ENCODE measurements around the gene SLC37A1. TPM values are rescaled to one million over a fixed set of nuclear protein-coding genes. Genes with fewer than 3 reads are reported as not detected.

The SLC37A1 gene
- total RNA-seq, 1 donor: 1.7 TPM

GRCh38 chr21:42581336-42581992 lies 67.8 kb downstream of the SLC37A1 start:
- H3K4me3 ChIP-seq (ENCODE audit: low read depth, low read length): no peak overlapping the region
- no peak for TF ChIP-seq CTCF (IDR thresholded peaks at IDR 0.05; ENCODE audit: insufficient read depth, low read depth, low read length)
- no peak for DNase-seq (ENCODE audit: low read depth)

DNA sequence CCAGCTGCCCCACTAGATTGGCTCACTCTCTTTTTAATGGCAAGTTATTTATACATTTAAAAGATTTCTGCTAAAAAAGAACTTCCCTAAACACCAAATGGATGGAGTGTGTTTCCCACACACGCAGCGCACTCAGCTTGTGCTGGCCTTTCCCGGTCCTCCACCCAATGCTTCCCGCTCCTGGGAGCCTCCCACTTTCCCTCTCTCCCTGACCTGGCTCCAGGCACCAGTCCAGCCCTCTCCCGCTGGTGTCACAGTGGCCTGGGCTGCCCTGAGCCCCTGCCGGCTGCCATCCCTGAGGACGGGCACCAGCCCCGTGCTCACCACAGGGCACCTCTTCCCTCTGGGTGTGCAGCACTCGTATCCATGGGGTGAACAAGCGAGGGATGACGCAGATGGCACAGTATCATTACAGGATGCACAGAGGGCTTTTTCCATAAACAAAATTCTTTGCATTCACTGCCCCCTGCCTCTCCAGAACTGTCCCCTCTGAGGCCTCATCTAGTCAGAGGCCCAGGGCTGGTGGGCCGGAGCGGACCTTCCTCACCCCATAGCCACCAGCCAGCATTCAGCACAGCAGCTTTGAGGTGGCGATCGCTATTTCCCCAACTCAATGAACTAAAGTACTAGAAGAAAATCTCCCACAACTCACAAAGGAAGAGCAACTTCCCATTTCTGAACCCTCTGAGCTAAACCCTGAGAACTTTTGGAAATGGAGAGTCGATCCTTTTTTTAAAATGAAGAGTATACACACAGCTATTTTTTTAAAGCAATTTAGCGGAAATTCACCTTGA lies 68.5 kb downstream of the SLC37A1 start:
- no peak for DNase-seq (ENCODE audit: low read depth)
- no peak for TF ChIP-seq CTCF (IDR thresholded peaks at IDR 0.05; ENCODE audit: insufficient read depth, low read depth, low read length)
- H3K4me3 ChIP-seq (ENCODE audit: low read depth, low read length): no peak overlapping the region

DNA sequence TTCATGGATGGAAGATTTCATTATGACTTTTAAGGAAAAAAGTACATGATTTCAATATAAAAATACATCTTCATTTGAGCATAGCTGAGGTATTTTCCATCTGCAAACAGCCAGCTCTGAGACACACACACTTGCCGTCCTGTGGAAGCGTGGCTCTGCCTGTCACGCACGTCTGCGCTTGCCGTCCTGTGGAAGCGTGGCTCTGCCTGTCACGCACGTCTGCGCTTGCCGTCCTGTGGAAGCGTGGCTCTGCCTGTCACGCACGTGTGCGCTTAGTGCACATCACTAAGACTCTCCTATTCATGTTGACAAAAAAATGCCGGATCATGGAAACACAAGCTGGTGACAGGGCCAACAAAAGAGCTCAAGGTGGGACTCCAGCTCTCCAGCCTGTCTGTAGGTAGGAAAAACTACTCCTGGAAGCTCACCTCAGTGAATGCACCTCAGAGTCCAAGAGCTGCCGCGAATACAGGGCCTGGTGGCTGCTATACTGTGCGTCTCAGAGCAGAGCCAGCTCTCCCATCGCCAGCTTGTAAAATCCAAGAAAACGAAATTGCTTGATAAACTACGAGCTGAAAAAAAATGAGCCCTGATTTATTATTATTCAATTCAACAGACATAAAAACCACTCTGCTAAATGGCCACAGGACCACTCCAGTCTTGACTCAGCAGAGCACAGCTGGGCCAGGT lies 69.3 kb downstream of the SLC37A1 start:
- no peak overlapping the region for H3K4me3 ChIP-seq (ENCODE audit: low read depth, low read length)
- TF ChIP-seq CTCF (IDR thresholded peaks at IDR 0.05; ENCODE audit: insufficient read depth, low read depth, low read length): no peak
- no peak for DNase-seq (ENCODE audit: low read depth)

- DNase-seq (ENCODE audit: low read depth): no peak
- no peak overlapping the region for H3K4me3 ChIP-seq (ENCODE audit: low read depth, low read length)
- TF ChIP-seq CTCF (IDR thresholded peaks at IDR 0.05; ENCODE audit: insufficient read depth, low read depth, low read length): no peak
These were observed 70.0 kb downstream of the SLC37A1 start for GRCh38 chr21:42583477-42584295.

GRCh38 chr21:42584296-42584641 lies 70.6 kb downstream of the SLC37A1 start:
- H3K4me3 ChIP-seq (ENCODE audit: low read depth, low read length): no peak overlapping the region
- no peak for TF ChIP-seq CTCF (IDR thresholded peaks at IDR 0.05; ENCODE audit: insufficient read depth, low read depth, low read length)
- no peak for DNase-seq (ENCODE audit: low read depth)

GRCh38 chr21:42585881-42586280 lies 72.2 kb downstream of the SLC37A1 start:
- no peak for DNase-seq (ENCODE audit: low read depth)
- H3K4me3 ChIP-seq (ENCODE audit: low read depth, low read length): no peak overlapping the region
- TF ChIP-seq CTCF (IDR thresholded peaks at IDR 0.05; ENCODE audit: insufficient read depth, low read depth, low read length): no peak
